Measurements from ENCODE around the gene ANKRD60.

ANKRD60 gene

DNA sequence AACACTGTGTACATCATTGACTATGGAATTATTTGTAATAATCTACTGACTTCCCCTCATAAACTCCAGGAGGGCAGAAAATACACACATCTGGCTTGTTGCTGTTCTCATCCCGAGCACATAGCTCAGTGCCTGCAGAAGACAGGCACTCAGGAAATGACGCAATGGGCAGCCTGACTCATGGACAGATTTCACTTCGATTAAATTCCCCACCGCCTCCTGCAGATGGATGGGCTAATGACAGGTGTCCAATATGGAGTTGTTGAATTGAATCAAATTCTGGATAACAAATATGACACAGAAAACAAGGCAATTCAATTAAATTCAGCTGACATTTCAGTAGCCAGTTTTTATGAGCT, 9.1 kb downstream of the ANKRD60 start:
- DNase-seq, result peak; percentile 40

DNA sequence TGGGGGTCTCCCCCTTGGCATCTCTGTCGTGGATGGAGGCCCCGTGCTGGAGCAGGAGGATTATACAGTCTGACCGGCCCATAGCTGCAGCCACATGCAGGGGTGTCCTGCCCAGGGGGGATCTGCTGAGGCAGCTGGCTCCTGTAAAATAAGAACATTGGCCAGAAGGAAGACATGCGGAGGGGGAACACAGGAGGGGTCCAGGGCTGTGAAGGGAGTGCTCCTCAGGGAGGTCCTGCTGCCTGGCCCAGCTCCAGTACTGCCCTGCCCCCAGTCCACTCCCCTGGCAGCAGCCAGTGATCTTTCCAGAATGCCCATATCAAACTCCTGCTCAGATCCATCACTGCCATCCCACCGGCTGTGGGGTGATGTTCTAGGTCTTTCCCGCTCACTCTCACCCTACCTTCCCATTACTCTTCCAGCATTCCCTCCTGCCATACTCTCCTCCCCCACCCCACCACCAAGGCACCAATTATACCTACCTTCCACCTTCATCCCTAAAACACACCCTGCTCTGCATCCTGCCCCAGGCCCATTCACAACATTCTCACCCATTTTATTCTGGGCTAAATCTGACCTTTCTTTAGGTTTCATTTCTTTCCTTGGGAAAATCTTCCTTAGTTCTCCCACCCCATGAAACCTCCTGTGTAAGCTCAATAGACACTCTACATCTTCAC, 9.7 kb downstream of the ANKRD60 start:
- DNase-seq, result no peak

- no peak for DNase-seq
These were observed 12.1 kb downstream of the ANKRD60 start for GRCh38 chr20:58216334-58216733.

- DNase-seq, result no peak
These were observed 13.3 kb downstream of the ANKRD60 start for GRCh38 chr20:58215116-58215515.

- no peak for DNase-seq
These were observed 14.1 kb downstream of the ANKRD60 start for GRCh38 chr20:58214310-58214709.

DNA sequence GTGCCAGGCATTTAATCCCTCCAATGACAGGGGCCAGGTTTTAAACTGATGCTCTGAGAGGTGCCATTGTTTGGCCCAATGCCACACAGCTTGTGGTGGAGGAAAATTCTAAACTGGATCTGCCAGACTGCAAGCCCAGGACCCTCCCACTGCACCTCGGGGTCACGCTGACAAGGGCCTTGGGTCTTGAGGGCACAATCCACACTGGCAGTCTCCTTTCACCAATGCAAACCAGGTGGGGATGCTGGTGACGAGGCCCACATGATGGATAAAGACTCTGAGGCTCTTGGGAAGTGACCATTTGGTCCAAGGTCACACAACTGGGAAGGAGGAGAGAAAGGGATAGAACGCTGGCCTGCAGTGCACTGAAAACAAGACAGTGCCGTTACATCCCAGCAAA, 14.7 kb downstream of the ANKRD60 start:
- DNase-seq, result no peak

DNA sequence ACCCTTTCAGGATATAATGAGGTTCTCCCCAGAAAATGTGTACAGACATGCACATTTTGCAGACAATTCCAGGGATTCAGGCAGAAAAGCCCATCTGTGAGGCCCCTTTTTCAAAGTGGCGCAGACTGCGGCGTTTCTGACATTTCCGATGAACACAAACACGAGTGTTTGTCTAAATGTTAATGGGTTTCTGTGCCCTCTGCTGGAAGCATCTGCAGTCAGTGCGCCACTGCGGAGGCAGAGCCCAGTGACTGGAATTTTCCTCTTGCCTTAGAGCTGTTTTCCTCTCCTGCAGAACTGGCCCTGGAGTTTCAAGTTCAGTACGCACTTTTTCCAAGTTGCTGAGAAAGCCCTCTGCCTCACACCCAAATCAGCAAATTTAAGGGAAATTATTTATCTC, 15.3 kb downstream of the ANKRD60 start:
- DNase-seq, result no peak

DNA sequence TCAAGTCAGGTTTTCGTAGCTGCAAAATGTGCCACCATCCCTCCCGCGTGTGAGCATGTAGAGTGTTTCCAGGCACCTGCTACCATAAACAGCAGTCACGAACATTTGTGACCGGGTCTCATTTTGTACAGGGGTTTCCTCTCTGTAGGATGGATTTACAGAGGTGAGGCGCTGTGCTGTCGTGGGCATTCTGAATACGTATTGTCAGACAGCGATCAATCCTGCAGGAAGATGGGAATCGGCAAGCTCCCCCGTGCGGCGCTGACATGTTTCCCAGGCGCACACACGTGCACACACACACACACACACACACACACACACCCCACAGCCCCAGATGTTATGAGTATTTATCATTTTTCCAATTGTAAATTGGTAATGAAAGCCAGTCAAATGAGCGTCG, 15.8 kb downstream of the ANKRD60 start:
- no peak for DNase-seq

- no peak for DNase-seq
These were observed 18.1 kb downstream of the ANKRD60 start for GRCh38 chr20:58210398-58210747.

DNA sequence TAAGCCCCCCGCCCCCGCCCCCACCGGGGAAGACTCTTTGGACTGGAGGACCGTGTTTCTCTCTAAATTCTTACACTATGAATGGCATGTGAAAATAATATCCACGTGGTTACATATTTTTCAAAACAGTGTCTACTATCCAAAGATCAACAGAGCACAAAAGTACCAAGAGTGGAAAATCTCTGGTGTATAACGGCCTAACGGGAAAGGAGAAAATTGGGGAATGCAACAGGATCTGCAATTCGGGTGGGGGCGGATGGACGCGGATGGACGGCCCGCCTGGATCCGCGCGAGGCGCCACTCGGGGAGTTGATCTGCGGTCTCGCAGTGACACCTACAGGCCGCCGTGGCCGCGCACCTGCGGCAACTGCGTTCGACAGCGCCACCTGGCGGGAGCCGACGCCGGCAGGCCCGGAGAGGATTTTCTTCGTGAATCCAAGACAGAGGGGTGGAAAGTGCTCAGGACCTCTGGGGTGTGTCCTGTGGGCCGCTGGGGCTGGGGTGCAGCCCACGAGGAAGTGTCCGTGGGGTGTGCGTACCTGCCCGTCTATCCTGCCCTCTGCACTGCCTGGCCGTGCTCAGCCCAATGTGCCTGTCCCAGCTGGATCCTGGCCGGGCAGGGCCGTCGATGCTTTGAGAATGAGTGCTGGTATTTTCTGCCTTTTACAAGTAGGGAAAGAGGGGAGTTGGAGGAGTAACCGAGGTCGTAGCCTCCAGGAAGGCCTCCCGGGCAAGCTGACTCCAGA, 18.6 kb downstream of the ANKRD60 start:
- DNase-seq, result peak; percentile 87

DNA sequence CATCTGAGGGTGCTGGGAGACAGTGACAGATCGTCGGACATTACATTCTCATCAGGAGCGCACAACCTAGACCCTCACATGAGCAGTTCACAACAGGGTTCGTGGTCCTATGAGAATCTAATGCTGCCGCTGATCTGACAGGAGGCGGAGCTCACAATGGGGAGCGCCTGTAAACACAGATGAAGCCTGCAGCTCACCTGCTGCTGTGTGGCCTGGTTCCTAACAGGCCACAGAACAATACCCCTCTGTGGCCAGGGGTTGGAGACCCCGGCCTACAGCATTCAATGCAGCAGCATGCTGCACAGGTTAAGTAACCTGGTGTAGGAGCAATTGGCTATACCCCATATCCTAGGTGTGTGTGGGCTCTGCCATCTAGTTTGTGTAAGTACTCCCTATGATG, 19.5 kb downstream of the ANKRD60 start:
- DNase-seq, result no peak

DNA sequence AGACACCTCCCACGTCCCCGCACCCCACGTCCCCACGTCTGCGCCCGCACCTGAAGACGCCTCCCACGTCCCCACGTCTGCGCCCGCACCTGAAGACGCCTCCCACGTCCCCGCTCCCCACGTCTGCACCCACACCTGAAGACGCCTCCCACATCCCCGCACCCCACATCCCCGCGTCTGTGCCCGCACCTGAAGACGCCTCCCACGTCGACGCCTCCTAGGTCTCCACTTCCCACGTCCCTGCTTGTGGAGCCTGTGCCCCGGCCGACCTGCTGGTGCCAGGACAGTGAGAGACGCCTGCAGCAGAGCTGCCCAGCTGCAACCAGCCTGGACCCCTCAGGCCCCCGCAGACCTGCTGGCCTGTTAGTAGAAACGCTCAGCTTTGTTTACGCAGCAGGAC, 22.6 kb downstream of the ANKRD60 start:
- DNase-seq, result no peak

GRCh38 chr20:58202044-58202443, 26.4 kb downstream of the ANKRD60 start:
- no peak for DNase-seq

- DNase-seq, result no peak
These were observed 26.8 kb downstream of the ANKRD60 start for GRCh38 chr20:58201616-58202015.

DNA sequence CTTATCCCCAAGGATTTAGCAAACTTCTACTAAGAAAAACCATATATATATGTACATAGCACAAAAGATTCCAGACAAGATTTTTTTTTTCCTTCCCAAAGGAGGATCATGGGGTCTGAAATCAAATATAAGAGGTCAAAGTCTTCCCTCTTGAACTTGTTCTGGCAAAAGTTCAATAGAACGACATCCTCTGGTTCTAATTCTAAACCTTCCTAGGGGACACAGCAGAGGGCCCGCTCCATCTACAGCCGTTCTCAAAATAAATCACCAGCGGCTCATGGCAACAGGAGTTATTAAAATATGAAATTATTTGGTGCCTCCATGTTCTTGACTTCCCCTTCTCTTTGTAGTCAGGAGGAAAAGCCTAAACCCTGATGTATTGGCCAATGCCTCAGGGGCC, 29.0 kb downstream of the ANKRD60 start:
- DNase-seq, result no peak

- no peak for DNase-seq
These were observed 29.5 kb downstream of the ANKRD60 start for GRCh38 chr20:58198901-58199355.

DNA sequence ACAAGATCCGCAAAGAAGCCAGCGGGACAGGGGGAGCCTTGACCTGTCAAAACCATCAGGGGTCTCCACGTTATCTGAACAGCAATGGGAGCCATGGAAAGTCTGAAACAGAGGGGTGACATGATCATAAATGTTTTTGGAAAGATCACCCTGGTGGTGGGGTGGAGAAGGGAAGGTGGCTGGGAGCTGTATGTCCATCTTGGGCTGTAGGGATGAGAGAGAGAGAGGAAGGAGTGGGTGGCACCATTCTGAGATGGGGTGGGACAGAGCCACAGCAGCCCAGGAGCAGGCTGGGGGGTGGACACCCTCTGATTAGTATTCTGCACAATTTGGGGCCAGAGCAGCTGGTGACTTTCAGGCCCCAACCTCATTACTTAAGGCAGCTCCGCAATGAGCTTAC, 30.1 kb downstream of the ANKRD60 start:
- no peak for DNase-seq

DNA sequence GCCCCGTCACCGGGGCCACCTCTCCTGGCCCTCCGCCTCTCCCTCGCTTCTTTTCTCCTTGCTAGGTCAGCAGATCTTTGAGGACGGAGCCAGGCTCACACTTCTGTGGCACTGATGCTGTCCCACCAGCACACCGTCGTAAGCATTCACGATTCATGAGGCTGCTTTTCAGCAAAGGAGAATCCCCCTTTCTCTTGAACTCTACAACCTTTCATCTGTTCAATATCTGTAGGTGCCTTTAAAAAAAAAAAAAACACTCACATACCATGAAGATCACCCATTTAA, 31.3 kb downstream of the ANKRD60 start:
- no peak for DNase-seq

- DNase-seq, result no peak
These were observed 31.9 kb downstream of the ANKRD60 start for GRCh38 chr20:58196402-58197184.

GRCh38 chr20:58195047-58195446, 33.4 kb downstream of the ANKRD60 start:
- no peak for DNase-seq

- DNase-seq, result no peak
These were observed 34.2 kb downstream of the ANKRD60 start for GRCh38 chr20:58194175-58194791.

- DNase-seq, result peak; percentile 12
These were observed 35.9 kb downstream of the ANKRD60 start for GRCh38 chr20:58192567-58192966.

DNA sequence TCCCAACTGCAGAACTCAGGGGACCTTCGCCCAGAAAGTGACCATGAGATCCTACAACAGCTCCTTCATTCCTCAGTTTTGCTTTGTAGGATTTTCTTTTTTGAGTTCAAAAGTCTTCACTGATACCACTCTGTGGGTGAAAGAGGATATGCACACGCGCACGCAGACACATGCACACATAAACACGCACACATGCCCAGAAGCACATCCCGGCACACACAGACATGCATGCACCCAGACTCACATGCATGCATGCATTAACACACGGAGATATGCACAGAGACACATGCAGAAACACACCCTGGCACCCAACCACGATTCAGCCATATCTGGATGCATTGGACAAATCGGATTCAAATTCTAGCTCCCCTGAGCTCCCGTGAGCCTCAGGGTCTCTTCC, 36.4 kb downstream of the ANKRD60 start:
- no peak for DNase-seq

GRCh38 chr20:58188527-58188926, 39.9 kb downstream of the ANKRD60 start:
- no peak for DNase-seq

Measured in suppressor macrophage treated with lipopolysaccharide for 4 hours (primary cell).